Uterus (tissue), 4 donors: ENCODE results near the gene PPP2R2C. TPM values are rescaled to one million over a fixed set of nuclear protein-coding genes. Genes with fewer than 3 reads are reported as not detected.

Source experiments
- DNase-seq, 2 donors: peaks; one replicate each; pipeline ENCODE4 v3.0.0-alpha.2; 2019 to 2020
- H3K27ac ChIP-seq, 2 donors: fragments of 200-600 bp; sonication (generic); 1 replicate in 1 of 2; 2 replicates in 1 of 2; pipeline ENCODE4 v1.5.1; 2016 to 2018
- H3K27me3 ChIP-seq, 2 donors: fragments of 200-600 bp; sonication (generic); one replicate each; pipeline ENCODE4 v1.5.1; 2018 to 2019; ENCODE audit warnings: control low read depth in 1 of 2
- H3K36me3 ChIP-seq, 2 donors: fragments of 200-600 bp; sonication (generic); one replicate each; pipeline ENCODE4 v1.5.1; 2019; ENCODE audit warnings: control low read depth in 1 of 2
- H3K4me1 ChIP-seq, 2 donors: fragments of 200-600 bp; sonication (generic); one replicate each; pipeline ENCODE4 v1.5.1; 2018 to 2019; ENCODE audit warnings: control low read depth in 1 of 2
- H3K4me3 ChIP-seq, 2 donors: fragments of 200-600 bp; sonication (generic); 1 replicate in 1 of 2; 2 replicates in 1 of 2; pipeline ENCODE4 v1.5.1; 2018 to 2019; ENCODE audit warnings: mild to moderate bottlenecking in 1 of 2
- H3K9me3 ChIP-seq, 2 donors: fragments of 200-600 bp; sonication (generic); one replicate each; pipeline ENCODE4 v1.5.1; 2019; ENCODE audit warnings: control low read depth in 1 of 2
- CTCF ChIP-seq, 4 experiments: fragments of 200-600 bp in 2 of 4; fragments of 450-650 bp in 2 of 4; sonication (generic) in 2 of 4; IDR thresholded peaks; one replicate each; pipeline ENCODE4 v1.5.1; 2016 to 2019; ENCODE audit warnings: antibody characterized with exemption in 4 of 4, mild to moderate bottlenecking in 2 of 4, moderate library complexity in 1 of 4
- POLR2A ChIP-seq, 2 donors: fragments of 450-650 bp; IDR thresholded peaks; one replicate each; pipeline ENCODE4 v1.6.1; 2016; ENCODE audit warnings: antibody characterized with exemption in 2 of 2, mild to moderate bottlenecking in 1 of 2, moderate library complexity in 1 of 2
- intact Hi-C: fragments of 100-400 bp; cut with DNase I; formaldehyde crosslinking; loops from one replicate; pipeline ENCODE4 v1.15.1; 2023; ENCODE audit warnings: low total_unique reads
- total RNA-seq, 4 donors: library from RNA; depleted of rRNA in 3 of 4; stranded (reverse); fragments of >200 nt in 3 of 4; gene quantifications; one replicate each; pipeline versions ENCODE4 v1.1.0 to v1.2.4, GENCODE V29; 2014 to 2023
- donor health status: DM: yes; HTN: yes; CAD: no.

Gene PPP2R2C
- total RNA-seq, 4 donors from 2014 or later = 2.9 to 49.1 (median 27.3) TPM

GRCh38 chr4:6302869-6303268, 169.5 kb downstream of the PPP2R2C start:
- Histone ChIP-seq H3K4me3 (no peak overlapping the region), H3K27ac (no peak overlapping the region), H3K9me3 (no peaks in the 10 kb centered on the region), H3K4me1 (no peaks in the 10 kb centered on the region), H3K27me3 (no peaks in the 10 kb centered on the region), H3K36me3 (no peaks in the 10 kb centered on the region)
- TF ChIP-seq CTCF (IDR thresholded peaks at IDR 0.05) (no peak), POLR2A (IDR thresholded peaks at IDR 0.05) (no peak)
- intact Hi-C loops = no loop called here
- DNase-seq = no peak

GRCh38 chr4:6301732-6302442, 170.5 kb downstream of the PPP2R2C start:
- no peak for DNase-seq
- no peaks in the 10 kb centered on the region for H3K36me3 ChIP-seq
- H3K4me3 ChIP-seq = no peak overlapping the region
- H3K4me1 ChIP-seq = no peaks in the 10 kb centered on the region
- no peaks in the 10 kb centered on the region for H3K27me3 ChIP-seq
- no peak for TF ChIP-seq CTCF (IDR thresholded peaks at IDR 0.05)
- no peak for TF ChIP-seq POLR2A (IDR thresholded peaks at IDR 0.05)
- intact Hi-C loops = no loop called here
- H3K9me3 ChIP-seq = no peaks in the 10 kb centered on the region
- no peak overlapping the region for H3K27ac ChIP-seq

GRCh38 chr4:6301051-6301731, 171.2 kb downstream of the PPP2R2C start:
- H3K27ac ChIP-seq = no peak overlapping the region
- DNase-seq = no peak
- TF ChIP-seq POLR2A (IDR thresholded peaks at IDR 0.05) (no peak), CTCF (IDR thresholded peaks at IDR 0.05) (no peak)
- H3K4me3 ChIP-seq = no peak overlapping the region
- no peaks in the 10 kb centered on the region for H3K27me3 ChIP-seq
- no peaks in the 10 kb centered on the region for H3K36me3 ChIP-seq
- H3K4me1 ChIP-seq = no peaks in the 10 kb centered on the region
- intact Hi-C loops = no loop called here
- no peaks in the 10 kb centered on the region for H3K9me3 ChIP-seq

- H3K9me3 ChIP-seq = no peaks in the 10 kb centered on the region
- TF ChIP-seq POLR2A (IDR thresholded peaks at IDR 0.05) = no peak
- no peak for TF ChIP-seq CTCF (IDR thresholded peaks at IDR 0.05)
- H3K4me1 ChIP-seq = no peaks in the 10 kb centered on the region
- H3K36me3 ChIP-seq = no peaks in the 10 kb centered on the region
- no peaks in the 10 kb centered on the region for H3K27me3 ChIP-seq
- intact Hi-C loops = no loop called here
- H3K4me3 ChIP-seq = no peak overlapping the region
- DNase-seq = no peak
- H3K27ac ChIP-seq = no peak overlapping the region
Observed at GRCh38 chr4:6300359-6300758, 172.1 kb downstream of the PPP2R2C start.

- Histone ChIP-seq H3K4me3 (no peak overlapping the region), H3K36me3 (no peaks in the 10 kb centered on the region), H3K4me1 (no peaks in the 10 kb centered on the region), H3K27me3 (no peaks in the 10 kb centered on the region), H3K9me3 (no peaks in the 10 kb centered on the region), H3K27ac (no peak overlapping the region)
- intact Hi-C loops = no loop called here
- DNase-seq = no peak
- no peak for TF ChIP-seq CTCF (IDR thresholded peaks at IDR 0.05)
- no peak for TF ChIP-seq POLR2A (IDR thresholded peaks at IDR 0.05)
Observed at GRCh38 chr4:6299875-6300274, 172.5 kb downstream of the PPP2R2C start.
